Measurements from ENCODE around the gene EFS.
"Not testable (repeated sequence)": the region's sequence is repeated elsewhere in the genome, so short reads cannot be mapped to it uniquely, and the experiment has no call there.

EFS gene, protein sequence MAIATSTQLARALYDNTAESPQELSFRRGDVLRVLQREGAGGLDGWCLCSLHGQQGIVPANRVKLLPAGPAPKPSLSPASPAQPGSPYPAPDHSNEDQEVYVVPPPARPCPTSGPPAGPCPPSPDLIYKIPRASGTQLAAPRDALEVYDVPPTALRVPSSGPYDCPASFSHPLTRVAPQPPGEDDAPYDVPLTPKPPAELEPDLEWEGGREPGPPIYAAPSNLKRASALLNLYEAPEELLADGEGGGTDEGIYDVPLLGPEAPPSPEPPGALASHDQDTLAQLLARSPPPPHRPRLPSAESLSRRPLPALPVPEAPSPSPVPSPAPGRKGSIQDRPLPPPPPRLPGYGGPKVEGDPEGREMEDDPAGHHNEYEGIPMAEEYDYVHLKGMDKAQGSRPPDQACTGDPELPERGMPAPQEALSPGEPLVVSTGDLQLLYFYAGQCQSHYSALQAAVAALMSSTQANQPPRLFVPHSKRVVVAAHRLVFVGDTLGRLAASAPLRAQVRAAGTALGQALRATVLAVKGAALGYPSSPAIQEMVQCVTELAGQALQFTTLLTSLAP

DNA sequence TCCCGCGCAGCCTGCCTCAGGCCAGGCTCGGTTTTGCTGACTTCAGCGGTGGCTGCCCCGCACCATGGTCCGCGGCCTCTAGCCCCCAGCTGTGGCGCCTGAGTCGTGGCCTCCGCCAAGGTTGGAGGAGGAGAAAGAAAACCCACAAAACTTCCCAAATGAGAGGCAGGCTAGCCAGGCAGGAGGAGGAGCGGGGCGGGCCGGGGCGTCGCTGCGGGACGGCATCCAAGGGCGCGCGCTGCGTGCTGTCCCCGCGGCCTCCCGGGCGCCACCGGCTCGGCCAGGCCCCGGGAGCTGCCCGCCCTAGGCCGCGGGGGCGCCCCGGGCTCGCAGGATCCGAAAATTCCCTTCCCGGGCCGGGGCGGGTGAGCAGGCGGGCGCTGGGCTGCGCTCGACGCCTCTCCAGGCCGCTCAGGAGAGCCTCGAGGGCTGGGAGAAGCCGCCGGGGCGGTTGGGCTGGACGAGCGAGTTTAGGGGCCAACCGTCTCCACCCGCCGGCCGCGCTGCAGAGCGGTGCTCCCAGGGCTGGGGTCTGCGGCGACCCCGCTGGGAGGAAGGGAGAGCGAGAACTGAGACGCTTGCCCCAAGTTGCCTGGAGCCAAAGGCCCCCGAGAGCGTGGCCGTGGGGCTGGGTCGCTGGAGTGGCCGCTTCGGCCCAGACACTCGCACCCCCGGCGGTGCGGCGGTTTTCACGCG is at the start of gene EFS:
TSS of gene EFS (minus strand) at position 137 of the 696 bp plus-strand sequence. CDS start 147 bp downstream, outside the sequence.
- DNase-seq (ENCODE audit: low read depth in 1 of 2, low spot score in 1 of 2) = no peak

DNA sequence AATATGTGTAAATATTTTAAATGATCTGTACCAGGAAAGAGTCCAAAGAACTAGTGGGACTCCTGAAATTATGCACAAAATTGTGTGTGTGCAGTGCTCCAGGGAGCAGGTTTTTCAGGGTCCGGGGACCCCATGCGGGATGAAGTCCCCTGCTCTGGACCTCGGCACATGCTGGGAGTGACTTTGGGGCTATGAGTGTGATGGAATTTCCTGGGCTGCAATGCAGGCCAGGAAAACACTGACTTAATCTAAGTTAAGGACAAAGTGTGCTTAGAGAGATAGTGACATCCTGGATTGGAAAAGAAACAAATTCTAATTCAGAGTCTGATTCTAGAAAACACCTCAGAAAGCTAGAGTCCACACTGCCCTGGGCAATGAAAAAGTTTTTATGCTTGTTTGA is 49.3 kb upstream of the EFS start:
- DNase-seq (ENCODE audit: low read depth in 1 of 2, low spot score in 1 of 2) = no peak

DNA sequence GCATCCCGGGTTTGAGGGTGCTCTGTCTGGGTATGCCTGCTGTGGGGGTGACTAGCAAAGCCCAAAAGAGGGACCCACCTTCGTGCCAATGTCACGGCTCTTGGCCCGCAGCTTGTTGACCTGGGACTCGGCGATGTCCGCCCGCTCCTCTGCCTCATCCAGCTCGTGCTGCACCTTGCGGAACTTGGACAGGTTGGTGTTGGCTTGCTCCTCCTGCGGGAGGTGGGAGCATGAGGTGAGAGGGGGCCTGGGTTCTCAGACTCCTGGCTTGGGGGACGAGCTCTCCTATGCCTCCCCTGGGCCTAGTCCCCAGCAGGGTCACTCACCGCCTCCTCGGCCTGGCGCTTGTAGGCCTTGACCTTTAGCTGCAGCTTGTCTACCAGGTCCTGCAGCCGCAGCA is 48.7 kb upstream of the EFS start:
- DNase-seq (ENCODE audit: low read depth in 1 of 2, low spot score in 1 of 2) = no peak

DNA sequence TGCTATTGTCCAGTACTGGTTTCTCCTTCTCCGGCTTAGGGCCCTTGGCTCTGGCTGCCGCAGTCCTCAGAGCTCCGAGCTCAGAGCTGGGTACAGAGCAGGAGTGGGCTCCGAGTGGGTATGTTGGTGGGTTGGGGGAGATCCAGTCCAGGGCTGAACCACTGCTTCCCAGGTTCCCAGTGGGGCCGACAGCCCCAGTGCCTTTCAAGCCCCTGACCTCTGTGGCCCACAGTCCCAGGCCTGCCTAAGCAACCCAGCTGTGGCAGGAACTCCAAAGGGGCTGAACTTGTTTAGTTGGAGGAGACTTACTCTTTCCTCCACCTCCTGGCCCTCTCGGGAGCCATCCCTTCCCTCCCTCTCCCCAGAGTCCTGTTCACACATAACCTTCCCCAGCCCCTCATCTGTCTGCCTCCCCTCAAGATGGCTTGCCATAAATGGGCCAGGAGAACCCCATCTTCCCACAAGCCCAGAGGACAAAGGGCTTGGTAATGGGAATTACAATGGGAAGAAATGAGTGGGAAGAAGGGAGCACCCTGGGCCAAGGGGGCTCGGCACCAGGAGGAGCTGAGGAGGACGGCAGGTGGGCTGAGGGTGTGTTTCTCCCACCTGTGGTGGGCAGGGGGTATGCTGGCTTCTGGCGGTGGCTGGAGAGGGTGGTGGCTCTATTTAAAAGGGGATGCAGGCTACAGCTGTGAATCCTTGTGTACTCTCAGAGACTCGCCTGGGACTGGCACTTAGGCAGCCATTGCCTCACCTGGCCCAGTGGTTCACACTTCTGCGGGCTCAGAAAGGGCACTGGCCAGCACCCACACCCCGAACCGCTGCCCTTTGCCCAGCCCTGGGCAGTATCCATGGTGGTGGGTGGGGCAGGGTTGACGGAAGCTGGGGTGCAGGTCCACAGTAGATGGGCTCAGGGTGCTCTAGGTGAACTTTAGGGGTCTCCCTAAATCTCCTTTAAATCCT is 46.9 kb upstream of the EFS start:
- no peak for DNase-seq (ENCODE audit: low read depth in 1 of 2, low spot score in 1 of 2)

DNA sequence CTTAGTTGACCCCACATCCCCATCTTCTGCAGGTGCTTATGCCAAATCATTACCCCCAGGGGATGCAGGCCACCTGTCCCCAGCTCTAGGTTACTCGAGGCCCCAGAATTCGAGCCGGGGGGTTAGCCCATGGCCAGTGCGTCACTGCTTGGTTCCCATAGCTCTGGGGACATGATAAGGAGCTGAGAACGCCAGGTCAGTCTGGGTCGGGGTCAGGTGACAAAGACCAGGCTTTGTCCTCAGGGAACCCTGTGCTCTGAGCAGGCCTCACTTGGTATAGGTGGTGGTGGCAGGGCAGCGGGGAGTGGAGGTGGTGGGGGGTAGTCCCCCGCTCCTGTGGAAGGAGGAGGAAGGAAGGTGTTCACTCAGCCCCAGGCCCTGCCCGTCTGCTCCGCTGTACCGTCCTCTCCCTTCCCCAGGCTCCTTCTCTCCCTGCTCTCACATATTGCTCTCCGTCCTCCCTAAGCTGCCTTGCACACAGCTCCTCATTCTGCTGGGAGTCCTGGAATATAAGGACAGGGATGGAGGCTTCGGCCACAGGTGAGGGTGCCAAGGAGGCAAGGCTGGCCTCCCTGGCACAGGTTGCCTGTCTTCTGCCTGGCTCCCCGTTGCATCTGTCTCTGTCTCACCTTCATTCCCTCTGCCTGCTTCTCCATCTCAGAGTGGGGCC is 45.1 kb upstream of the EFS start:
- DNase-seq (ENCODE audit: low read depth in 1 of 2, low spot score in 1 of 2) = no peak

DNA sequence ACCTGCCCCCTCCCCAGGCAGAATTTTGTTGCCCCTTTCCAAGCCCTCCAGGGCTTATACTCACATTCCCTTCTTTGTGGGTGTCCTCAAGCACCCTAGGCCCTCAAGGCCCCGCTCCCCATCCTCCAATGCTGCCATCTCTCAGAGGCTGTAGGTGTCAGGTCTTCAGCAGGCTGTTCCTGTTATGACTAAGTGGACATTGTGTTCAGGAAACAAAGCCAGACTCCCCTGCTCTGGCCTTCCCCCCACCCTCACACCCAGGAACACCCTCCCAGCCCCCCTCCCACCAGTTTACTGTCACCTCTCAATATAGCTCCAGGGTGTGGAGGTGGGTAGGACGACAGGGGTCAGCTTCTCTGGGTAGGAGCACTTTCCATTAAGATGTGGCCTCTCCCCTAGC is 44.5 kb upstream of the EFS start:
- DNase-seq (ENCODE audit: low read depth in 1 of 2, low spot score in 1 of 2) = no peak

DNA sequence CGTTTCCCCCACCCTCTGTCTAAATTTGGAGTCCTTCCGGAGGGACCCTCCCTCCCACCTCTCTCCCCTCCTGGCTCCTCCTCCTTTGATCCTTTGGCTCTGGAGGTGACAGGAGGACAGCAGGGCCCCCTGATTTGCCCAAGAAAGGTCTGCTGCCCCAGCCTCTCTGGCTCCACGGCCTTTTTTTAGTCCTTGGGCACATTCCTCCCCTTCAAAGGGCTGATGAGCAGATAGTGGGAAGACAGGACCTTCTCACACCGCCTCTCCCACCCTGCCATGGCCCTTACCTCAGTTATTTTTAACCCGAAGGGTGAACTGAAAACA is 43.3 kb upstream of the EFS start:
- DNase-seq (ENCODE audit: low read depth in 1 of 2, low spot score in 1 of 2) = no peak

DNA sequence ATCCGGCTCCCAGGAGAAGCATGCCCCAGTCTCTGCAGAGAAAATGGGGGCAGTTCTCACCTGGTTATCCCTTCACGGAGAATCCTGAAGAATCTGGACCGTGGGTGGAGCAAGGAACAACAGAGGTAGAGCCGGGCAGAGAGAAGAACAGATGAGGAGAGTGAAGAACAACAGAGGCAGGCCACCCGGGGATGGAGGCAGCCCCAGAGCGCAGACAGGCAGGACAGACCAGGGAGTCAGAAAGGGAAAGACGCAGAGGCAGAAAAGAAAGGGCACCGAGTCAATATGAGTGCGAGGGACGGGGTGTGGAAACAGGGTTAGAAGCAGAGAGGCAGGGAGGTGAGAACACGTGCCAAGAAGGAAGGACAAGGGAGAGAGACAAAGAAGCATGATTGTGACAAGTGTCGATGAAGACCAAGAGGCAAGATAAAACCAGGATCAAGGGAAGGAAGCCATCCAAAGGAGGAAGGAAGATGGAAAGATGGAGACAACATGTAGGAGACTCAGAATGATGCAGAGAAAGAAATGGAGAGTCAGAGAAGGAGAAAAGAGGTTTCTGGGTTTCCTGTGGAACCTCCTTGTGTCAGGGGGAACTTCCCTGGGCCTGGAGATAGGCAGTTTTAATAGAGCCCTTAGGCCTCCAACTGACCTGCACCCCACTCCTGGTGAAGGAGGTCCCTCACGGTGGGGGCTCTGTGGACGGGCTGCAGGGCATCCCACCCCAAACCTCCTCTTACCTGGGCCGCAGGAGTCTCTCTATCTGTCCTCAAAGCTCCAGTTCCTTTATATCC is 42.7 kb upstream of the EFS start, which contains the start of gene MYH6:
TSS of gene MYH6 (minus strand) at position 758 of the 791 bp plus-strand sequence. CDS start 1,050 bp downstream, outside the sequence.
- DNase-seq (ENCODE audit: low read depth in 1 of 2, low spot score in 1 of 2) = no peak

DNA sequence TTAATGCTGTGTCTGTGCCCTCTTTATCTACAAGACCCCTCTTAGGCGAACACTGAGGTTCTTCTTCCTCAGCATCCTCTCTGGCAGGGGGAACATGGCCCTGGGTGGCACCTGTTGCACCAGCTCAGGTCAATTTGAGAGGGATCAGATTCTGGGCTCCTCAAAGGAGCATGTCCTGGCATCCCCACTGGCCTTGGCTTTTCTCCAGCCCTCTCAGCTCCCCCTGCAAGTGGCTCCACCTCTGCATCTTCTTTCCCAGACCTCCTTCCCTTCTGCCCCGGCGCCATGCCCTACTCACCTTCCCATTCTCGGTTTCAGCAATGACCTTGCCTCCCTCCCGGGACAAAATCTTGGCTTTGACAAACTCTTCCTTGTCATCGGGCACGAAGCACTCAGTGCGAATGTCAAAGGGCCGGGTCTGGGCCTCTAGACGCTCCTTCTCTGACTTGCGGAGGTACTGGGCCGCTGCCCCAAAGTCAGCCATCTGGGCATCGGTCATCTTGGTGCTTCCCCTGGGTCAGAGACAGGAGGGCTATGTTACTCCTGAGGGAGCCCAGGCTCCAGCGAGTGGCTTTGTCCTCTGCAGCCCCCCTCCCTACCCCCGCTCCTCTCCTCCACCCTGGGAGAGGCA is 41.9 kb upstream of the EFS start:
- no peak for DNase-seq (ENCODE audit: low read depth in 1 of 2, low spot score in 1 of 2)

DNA sequence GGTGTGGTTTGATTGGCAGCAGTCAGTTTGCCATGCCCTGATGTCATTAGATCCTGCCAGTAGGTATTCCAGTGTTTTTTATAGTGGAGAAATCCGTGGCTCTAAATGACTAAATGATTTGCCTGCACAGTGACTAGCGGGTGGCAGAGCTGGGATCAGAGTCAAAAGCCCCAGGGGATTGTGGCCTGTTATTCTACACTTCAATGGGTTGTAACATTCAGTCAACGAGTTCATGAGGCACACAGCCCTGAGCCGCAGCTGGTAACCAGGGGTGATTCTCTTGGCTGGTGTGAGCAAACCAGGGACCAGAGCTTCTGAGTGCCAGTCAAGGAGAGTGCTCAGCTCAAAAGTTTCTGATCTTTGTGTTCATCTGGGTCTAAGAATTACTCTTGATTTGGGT is 41.3 kb upstream of the EFS start:
- no peak for DNase-seq (ENCODE audit: low read depth in 1 of 2, low spot score in 1 of 2)

DNA sequence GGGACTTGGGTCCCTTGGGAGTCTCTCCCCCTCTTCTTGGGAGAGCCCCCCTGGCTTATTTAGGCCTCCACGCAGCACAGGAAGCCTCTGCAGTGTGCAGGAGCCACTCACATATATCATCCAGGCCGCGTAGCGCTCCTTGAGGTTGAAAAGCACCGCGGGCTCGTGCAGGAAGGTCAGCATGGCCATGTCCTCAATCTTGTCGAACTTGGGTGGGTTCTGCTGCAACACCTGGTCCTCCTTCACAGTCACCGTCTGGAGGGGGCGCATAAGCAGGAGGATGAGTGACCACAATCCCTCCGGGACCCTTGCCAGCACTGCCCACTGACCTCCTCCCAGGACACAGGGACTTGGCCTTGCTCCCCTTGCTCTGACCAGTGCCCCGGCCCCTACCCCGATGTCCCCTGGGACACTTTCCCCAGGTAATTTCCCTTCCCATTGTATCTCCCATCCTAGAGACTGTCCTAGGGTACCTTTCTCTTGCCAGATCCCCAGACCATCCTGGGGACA is 40.6 kb upstream of the EFS start:
- no peak for DNase-seq (ENCODE audit: low read depth in 1 of 2, low spot score in 1 of 2)

DNA sequence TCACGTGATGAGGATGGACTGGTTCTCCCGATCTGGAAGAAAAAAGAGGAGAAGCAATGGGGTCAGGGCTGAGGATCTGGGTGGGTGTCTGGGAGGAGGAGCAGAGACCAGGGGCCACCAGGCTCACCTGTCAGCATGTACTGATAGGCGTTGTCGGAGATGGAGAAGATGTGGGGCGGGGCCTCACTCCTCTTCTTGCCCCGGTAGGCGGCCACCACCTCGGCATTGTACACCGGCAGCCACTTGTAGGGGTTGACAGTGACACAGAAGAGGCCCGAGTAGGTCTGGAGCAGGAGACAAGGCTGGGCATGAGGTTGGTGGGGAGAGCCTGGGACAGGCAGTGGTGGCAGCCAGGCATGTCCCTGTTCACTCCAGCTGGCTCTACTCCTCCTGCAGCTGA is 40.1 kb upstream of the EFS start:
- no peak for DNase-seq (ENCODE audit: low read depth in 1 of 2, low spot score in 1 of 2)

DNA sequence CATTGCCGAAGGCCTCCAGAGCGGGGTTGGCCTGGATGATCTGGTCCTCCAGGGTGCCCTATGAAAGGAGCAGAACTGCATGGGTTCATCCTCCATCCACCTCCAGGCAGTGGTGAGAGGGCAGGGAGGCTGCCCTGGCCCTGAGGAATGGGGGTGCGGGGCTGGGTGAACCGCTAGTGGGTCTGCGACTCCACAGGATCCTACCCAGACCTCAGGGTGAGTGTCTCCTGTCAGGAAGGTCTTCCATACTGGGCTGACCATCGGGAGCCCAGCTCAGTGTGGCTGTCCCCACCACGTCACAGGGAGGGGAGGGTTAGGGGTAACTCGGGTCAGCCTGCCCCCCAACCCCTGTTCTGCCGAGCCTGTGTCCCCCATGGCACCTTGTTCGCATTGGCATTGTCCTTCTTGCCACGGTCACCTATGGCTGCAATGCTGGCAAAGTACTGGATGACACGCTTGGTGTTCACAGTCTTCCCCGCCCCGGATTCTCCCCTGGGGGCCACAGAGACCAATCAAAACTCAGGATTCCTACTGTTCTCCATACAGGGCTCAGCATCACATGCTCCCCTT is 39.4 kb upstream of the EFS start:
- DNase-seq (ENCODE audit: low read depth in 1 of 2, low spot score in 1 of 2) = no peak

DNA sequence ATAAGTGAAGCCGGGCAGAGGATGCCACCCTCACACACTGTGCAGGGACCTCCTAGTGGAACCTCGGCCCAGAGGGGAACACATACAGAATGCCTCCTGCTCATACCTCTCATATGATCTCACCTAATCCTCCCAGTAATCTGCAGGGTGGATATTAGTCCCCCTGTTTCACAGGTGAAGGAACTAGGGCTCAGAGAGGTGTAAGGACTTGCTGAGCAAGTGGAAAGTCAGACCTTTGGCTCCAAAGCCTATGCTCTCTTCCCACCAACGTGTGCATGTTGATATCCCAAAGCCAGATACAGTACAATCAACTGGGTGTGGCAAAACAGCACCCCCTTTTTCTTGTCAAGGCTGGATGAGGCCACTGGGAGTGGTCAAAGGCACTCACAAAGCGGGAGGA is 38.9 kb upstream of the EFS start:
- no peak for DNase-seq (ENCODE audit: low read depth in 1 of 2, low spot score in 1 of 2)

DNA sequence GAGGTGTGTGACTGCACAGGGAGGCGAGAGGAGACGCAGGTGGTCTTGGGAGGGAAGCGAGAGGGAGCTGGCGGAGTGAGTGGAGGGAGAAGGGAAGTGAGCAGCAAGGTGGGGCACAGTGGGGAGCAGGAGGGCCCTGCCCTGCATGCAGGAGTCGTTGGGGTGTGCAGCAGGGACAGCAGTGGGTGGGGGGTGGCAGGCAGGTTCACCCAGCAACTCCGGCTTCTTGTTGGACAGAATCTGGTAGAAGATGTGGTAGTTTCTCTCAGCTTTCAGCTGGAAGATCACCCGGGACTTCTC is 38.1 kb upstream of the EFS start:
- no peak for DNase-seq (ENCODE audit: low read depth in 1 of 2, low spot score in 1 of 2)

DNA sequence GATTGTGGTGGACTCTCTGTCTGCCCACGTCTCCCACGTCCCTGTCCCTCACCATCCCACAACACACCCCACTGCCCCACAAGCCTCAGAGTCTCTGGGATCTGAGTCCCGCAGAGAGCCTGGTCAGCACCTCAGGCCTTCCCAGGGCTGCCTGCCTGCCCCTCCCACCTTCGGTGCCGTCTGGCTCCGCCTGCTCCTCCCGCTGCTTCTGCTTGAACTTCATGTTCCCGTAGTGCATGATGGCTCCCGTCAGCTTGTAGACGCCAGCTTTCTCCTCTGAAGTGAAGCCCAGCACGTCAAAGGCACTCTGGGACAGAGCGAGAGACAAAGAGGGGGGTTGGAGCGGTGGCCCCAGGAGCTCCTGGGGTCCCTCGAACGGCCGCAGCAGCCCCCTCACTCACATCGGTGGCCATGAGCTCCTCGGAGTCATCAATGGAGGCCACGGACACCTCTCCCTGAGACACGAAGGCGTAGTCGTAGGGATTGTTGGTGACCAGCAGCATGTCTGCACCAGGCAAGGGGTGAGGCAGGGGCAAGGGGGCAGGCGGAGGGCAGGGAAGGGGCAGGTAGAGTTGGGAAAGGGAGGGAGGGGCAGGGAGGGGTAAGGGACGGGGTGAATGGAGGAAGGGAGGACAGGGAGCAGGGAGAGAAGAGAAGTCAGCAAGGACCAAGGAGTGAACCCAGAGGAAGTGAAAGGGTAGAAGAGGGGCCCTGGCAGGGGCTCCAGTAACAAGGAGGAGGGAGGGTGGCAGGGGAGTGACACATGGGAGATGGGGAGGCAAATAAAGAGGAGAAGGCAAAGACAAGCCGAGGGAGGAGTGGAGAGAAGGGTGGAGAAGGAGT is 37.5 kb upstream of the EFS start:
- no peak for DNase-seq (ENCODE audit: low read depth in 1 of 2, low spot score in 1 of 2)

DNA sequence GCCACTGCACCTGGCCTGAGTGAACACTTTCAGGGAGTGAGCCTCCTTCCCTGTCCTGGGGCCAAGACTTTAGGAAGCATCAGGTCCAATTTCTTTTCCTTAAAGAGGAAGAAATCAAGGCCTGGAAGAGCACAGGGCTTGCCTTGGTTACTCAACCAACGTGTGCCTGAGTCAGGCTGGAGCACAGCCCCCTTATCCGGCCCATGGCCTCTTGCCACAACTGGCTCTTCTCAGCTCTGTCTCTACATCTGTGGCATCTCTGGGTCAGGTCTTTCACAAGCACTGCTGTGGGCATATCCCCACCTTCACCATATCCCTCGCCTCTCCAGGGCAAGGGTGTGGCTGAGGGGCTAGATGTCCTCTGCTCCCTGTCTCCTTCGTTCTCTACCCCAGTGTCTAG is 36.3 kb upstream of the EFS start:
- no peak for DNase-seq (ENCODE audit: low read depth in 1 of 2, low spot score in 1 of 2)

DNA sequence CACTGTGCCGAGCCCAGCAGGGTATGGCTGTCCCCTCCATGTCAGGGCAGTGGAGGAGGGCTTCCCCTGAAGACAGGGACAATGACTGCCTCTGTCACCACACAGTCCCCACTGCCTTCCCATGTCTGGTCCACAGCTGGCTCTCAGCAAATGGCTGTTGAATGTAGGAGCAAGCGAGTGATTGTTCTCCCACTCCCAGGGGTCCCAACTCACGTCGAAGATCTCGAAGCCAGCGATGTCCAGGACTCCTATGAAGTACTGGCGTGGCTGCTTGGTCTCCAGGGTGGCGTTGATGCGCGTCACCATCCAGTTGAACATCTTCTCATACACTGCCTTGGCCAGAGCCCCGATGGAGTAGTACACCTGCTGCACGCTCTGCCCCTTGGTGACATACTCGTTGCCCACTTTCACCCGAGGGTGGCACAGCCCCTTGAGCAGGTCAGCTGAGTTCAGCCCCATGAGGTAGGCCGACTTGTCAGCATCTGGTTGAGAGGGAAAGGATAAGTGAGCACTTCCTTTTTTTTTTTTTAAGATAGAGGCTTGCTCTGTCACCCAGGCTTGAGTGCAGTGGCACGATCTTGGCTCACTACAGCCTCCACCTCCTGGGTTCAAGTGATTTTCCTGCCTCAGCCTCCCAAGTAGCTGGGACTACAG is 35.7 kb upstream of the EFS start:
- not testable (repeated sequence) for DNase-seq (ENCODE audit: low read depth in 1 of 2, low spot score in 1 of 2)

All from activated CD4-positive, alpha-beta T cell treated with anti-CD3 and anti-CD28 coated beads, Interleukin-2, amount 50 U/mL, for 24 hours (primary cell).